GM12864 (cell line): ENCODE measurements around the gene ARAP3.

Experiments
- DNase-seq: peaks from one replicate; pipeline ENCODE4 v3.0.0-alpha.2; 2011; ENCODE audit warnings: low read depth
- H3K4me3 ChIP-seq: 2 replicates; pipeline ENCODE4 v1.5.1; 2011; ENCODE audit warnings: mild to moderate bottlenecking, low read depth, low read length, control low read depth
- CTCF ChIP-seq: IDR thresholded peaks from 2 replicates; pipeline ENCODE4 v1.5.1; 2011; ENCODE audit warnings: low read depth, mild to moderate bottlenecking, moderate library complexity, low read length, control low read depth, inconsistent platforms; ENCODE audit errors: missing control alignments

The ARAP3 gene

GRCh38 chr5:141716468-141716867, 34.4 kb upstream of the ARAP3 start:
- H3K4me3 ChIP-seq, result no peak overlapping the region
- no peak for TF ChIP-seq CTCF
- no peak for DNase-seq

GRCh38 chr5:141716009-141716408, 34.0 kb upstream of the ARAP3 start:
- H3K4me3 ChIP-seq, result no peak overlapping the region
- TF ChIP-seq CTCF, result no peak
- DNase-seq, result no peak

- no peak for DNase-seq
- no peak overlapping the region for H3K4me3 ChIP-seq
- no peak for TF ChIP-seq CTCF
These were observed 33.4 kb upstream of the ARAP3 start for GRCh38 chr5:141715346-141715905.

- no peak overlapping the region for H3K4me3 ChIP-seq
- no peak for DNase-seq
- no peak for TF ChIP-seq CTCF
These were observed 32.7 kb upstream of the ARAP3 start for GRCh38 chr5:141714542-141715310.

GRCh38 chr5:141713616-141714309, 31.7 kb upstream of the ARAP3 start:
- DNase-seq, result no peak
- H3K4me3 ChIP-seq, result no peak overlapping the region
- no peak for TF ChIP-seq CTCF

- no peak for DNase-seq
- TF ChIP-seq CTCF, result no peak
- H3K4me3 ChIP-seq, result no peak overlapping the region
These were observed 29.7 kb upstream of the ARAP3 start for GRCh38 chr5:141711687-141712086.
